ENCODE data around the gene MAGI2. TPM values are rescaled to one million over a fixed set of nuclear protein-coding genes. Genes with fewer than 3 reads are reported as not detected.
A peak's percentile ranks its signal among the peaks of the same experiment; 100 is the strongest.
"Not testable (repeated sequence)": the region's sequence is repeated elsewhere in the genome, so short reads cannot be mapped to it uniquely, and the experiment has no call there.

MAGI2 gene
- total RNA-seq, 1 donor from 2014 or later: 2.5 TPM

DNA sequence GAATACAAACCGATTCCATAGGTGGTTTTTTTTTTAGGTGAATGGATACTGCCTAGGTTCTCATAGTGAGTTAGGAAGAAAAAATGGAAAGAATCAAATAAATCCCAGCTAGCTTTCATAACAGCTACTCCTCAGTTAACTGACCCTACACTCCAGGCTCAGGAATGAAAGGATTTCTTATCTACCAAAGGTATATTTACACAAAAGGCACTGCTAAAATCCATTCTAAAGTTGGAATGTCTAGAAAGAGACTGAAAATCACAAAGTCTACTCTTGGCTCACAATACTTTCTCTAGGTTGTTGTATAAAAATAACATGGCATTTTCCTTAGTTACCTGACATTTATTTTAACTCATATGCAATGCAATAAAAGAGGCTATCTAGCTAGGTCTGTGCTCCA, 375.2 kb downstream of the MAGI2 start:
- Histone ChIP-seq H3K27me3 (ENCODE audit: control insufficient read depth, insufficient read depth, low read length) (no peaks in the 10 kb centered on the region), H3K36me3 (ENCODE audit: control insufficient read depth, insufficient read depth, low read length) (no peaks in the 10 kb centered on the region), H3K4me3 (ENCODE audit: low read depth, low read length) (no peak overlapping the region)
- DNase-seq (ENCODE audit: low read depth): no peak
- TF ChIP-seq, protein P1, sequence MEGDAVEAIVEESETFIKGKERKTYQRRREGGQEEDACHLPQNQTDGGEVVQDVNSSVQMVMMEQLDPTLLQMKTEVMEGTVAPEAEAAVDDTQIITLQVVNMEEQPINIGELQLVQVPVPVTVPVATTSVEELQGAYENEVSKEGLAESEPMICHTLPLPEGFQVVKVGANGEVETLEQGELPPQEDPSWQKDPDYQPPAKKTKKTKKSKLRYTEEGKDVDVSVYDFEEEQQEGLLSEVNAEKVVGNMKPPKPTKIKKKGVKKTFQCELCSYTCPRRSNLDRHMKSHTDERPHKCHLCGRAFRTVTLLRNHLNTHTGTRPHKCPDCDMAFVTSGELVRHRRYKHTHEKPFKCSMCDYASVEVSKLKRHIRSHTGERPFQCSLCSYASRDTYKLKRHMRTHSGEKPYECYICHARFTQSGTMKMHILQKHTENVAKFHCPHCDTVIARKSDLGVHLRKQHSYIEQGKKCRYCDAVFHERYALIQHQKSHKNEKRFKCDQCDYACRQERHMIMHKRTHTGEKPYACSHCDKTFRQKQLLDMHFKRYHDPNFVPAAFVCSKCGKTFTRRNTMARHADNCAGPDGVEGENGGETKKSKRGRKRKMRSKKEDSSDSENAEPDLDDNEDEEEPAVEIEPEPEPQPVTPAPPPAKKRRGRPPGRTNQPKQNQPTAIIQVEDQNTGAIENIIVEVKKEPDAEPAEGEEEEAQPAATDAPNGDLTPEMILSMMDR (IDR thresholded peaks at IDR 0.05; ENCODE audit: insufficient read depth, low read length, poor library complexity, severe bottlenecking): no peak

DNA sequence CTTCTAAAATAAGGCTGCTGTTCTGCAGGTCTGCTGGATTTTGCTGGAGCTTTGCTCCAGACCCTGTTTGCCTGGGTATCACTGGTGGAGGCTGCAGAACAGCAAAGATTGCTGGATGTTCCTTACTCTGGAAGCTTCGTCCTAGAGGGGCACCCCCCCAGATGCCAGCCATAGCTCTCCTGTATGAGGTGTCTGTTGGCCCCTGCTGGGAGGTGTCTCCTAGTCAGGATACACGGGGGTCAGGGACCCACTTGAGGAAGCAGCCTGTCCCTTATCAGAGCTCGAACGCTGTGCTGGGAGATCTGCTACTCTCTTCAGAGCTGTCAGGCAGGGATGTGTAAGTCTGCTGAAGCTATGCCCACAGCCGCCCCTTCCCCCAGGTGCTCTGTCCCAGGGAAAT, 382.3 kb downstream of the MAGI2 start:
- not testable (repeated sequence) for H3K27me3 ChIP-seq (ENCODE audit: control insufficient read depth, insufficient read depth, low read length)

DNA sequence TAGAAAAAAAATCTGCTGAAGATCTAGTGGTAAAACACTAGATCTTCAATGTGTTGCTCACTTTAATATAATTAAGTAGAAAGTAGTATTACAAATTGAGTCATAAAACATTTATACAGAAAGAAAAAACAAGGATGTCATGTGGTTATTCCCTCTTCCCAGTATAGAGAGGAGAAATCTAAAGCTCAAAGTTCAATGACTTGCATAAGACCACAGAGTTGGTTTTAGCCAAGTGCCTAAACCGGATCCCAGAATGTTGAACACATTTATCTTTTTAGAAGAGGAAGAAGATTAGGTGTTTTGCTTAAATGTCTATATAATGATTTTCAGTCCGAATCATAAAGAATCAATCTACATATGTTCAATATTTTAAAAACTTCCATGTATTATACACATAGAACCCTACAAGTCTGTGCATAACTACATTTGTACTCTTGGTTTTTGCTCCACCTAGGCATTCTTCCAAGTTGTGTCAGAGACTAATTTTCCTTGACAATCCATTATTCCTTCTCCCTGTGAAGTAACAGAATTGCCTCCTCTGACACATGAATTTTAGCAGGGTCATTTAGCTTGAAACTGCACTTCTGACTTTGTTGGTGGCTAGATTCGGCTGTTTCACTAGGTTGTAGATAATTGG, 389.2 kb downstream of the MAGI2 start:
- no peak for DNase-seq (ENCODE audit: low read depth)
- TF ChIP-seq, protein P1 (IDR thresholded peaks at IDR 0.05; ENCODE audit: insufficient read depth, low read length, poor library complexity, severe bottlenecking): no peak
- no peaks in the 10 kb centered on the region for H3K27me3 ChIP-seq (ENCODE audit: control insufficient read depth, insufficient read depth, low read length)

More for the DNA sequence above, 382.3 kb downstream of the MAGI2 start:
- H3K36me3 ChIP-seq (ENCODE audit: control insufficient read depth, insufficient read depth, low read length); H3K4me3 ChIP-seq (ENCODE audit: low read depth, low read length); DNase-seq (ENCODE audit: low read depth): not testable (repeated sequence)

DNA sequence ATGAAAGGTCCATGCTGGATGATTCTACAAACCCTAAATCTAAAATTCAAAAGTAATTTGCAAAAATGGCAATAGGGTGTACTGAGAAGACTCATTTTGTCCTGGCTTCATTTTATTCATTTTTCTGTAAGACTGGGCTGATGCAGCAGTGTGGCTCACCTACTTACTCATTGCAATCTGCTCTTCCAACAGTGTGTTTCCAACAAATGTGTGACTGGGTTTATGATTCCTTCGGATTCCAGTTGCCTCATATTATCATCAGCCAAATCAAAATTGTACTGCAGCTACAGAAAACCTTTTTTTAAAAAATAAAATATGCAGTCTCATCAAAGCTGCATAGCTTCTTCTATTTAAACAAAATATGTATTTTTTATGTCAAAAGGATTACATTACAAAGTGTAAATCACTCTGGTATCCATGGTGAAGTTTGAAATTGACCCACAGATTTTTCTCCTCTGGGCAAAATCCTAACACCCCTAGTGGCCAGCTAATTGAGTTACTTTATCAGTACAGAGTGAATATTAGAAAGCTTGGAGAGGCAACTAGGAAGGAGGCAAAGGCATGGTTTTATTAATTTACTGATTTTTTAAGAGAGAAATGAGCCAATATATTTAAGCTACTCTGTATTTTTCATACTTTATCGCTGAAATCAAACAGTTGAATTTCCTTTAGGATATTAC, 390.3 kb downstream of the MAGI2 start:
- Histone ChIP-seq H3K4me3 (ENCODE audit: low read depth, low read length) (no peak overlapping the region), H3K36me3 (ENCODE audit: control insufficient read depth, insufficient read depth, low read length) (no peaks in the 10 kb centered on the region), H3K27me3 (ENCODE audit: control insufficient read depth, insufficient read depth, low read length) (no peaks in the 10 kb centered on the region)
- DNase-seq (ENCODE audit: low read depth): no peak
- TF ChIP-seq, protein P1 (IDR thresholded peaks at IDR 0.05; ENCODE audit: insufficient read depth, low read length, poor library complexity, severe bottlenecking): peak; percentile 12

More for the DNA sequence above, 389.2 kb downstream of the MAGI2 start:
- no peak overlapping the region for H3K4me3 ChIP-seq (ENCODE audit: low read depth, low read length)
- no peaks in the 10 kb centered on the region for H3K36me3 ChIP-seq (ENCODE audit: control insufficient read depth, insufficient read depth, low read length)

DNA sequence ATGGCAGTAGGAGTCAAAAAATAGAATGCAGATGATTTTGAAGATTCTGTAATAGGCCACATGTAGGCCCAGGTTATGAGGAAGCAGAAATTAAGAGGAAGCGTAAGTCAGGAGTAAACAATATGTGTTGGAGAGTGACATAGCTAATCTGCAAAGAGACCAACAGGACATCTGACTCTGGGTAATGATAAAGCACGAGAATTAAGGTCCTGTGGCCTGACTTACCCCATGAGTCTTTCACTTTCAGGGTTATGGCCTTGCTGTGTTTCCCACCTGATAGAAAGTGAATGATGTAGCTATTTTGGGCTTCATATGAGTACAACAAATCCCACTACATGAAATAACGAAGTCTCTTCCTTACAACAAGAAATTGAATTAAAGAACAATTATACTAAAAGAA, 393.0 kb downstream of the MAGI2 start:
- no peak for DNase-seq (ENCODE audit: low read depth)
- H3K4me3 ChIP-seq (ENCODE audit: low read depth, low read length): no peak overlapping the region
- TF ChIP-seq, protein P1 (IDR thresholded peaks at IDR 0.05; ENCODE audit: insufficient read depth, low read length, poor library complexity, severe bottlenecking): no peak
- H3K27me3 ChIP-seq (ENCODE audit: control insufficient read depth, insufficient read depth, low read length): no peaks in the 10 kb centered on the region
- H3K36me3 ChIP-seq (ENCODE audit: control insufficient read depth, insufficient read depth, low read length): no peaks in the 10 kb centered on the region

DNA sequence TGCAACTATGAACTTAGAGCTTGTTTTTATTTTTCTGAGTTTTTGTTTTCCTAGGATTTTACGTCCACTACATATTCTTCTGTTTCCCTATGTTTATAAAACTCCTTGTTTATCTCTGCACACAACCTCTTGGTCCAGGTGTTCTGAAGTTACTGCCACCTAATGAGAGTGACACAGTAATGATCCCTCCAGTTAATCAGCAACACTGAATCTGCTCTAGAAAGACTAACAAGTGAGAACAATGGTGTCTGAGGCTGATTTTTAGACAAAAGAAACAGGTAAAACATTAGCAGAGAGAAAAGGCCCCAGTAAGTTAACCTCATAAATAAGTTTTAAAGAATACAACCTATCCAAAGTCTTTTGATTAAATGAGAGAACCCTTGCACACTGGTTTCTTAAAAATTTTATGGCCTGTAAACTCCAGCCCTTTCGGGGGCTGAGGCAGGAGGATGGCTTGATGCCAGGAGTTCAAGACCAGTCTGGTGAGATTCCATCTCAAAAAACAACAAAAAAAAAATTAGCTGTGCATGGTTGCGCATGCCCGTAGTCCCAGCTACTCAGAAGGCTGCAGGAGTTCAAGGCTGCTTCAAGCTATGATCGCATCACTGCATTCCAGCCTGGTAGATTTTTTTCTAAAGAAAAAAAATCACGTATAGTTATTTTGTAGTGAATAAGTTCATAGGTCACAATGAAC, 397.6 kb downstream of the MAGI2 start:
- H3K36me3 ChIP-seq (ENCODE audit: control insufficient read depth, insufficient read depth, low read length): no peaks in the 10 kb centered on the region
- peak; percentile 29 for DNase-seq (ENCODE audit: low read depth)
- no peaks in the 10 kb centered on the region for H3K27me3 ChIP-seq (ENCODE audit: control insufficient read depth, insufficient read depth, low read length)
- H3K4me3 ChIP-seq (ENCODE audit: low read depth, low read length): no peak overlapping the region
- TF ChIP-seq, protein P1 (IDR thresholded peaks at IDR 0.05; ENCODE audit: insufficient read depth, low read length, poor library complexity, severe bottlenecking): no peak

All from kidney epithelial cell (primary cell).